H9 (cell line): ENCODE results near the gene HMGCL. TPM values are rescaled to one million over a fixed set of nuclear protein-coding genes. Genes with fewer than 3 reads are reported as not detected.

Experiments used
- DNase-seq: peaks from one replicate; pipeline ENCODE4 v3.0.0-alpha.2; 2017
- H2AFZ ChIP-seq: one replicate; pipeline ENCODE4 v1.6.1; 2013; ENCODE audit warnings: mild to moderate bottlenecking, low read length, control low read depth, moderate library complexity
- H2AK5ac ChIP-seq: 2 replicates; pipeline ENCODE4 v1.6.1; 2013; ENCODE audit warnings: low read length, control low read depth, mixed read lengths; ENCODE audit not compliant: insufficient read length
- H2BK120ac ChIP-seq: one replicate; pipeline ENCODE4 v1.6.1; 2013; ENCODE audit warnings: low read depth, mild to moderate bottlenecking, low read length, control low read depth, inconsistent platforms; ENCODE audit not compliant: poor library complexity, severe bottlenecking
- H2BK12ac ChIP-seq: 2 replicates; pipeline ENCODE4 v1.6.1; 2013; ENCODE audit warnings: low read length, control low read depth, mixed read lengths, low read depth; ENCODE audit not compliant: insufficient read length
- H2BK15ac ChIP-seq: 2 replicates; pipeline ENCODE4 v1.6.1; 2013; ENCODE audit warnings: low read depth, low read length, control low read depth
- H2BK20ac ChIP-seq: one replicate; pipeline ENCODE4 v1.6.1; 2013; ENCODE audit warnings: low read depth, mild to moderate bottlenecking, low read length, control low read depth, inconsistent platforms; ENCODE audit not compliant: poor library complexity, severe bottlenecking
- H2BK5ac ChIP-seq: 2 replicates; pipeline ENCODE4 v1.6.1; 2013; ENCODE audit warnings: low read length, control low read depth, mixed read lengths; ENCODE audit not compliant: insufficient read length
- H3K14ac ChIP-seq: 2 replicates; pipeline ENCODE4 v1.6.1; 2013; ENCODE audit warnings: low read length, control low read depth; ENCODE audit not compliant: insufficient read depth
- H3K18ac ChIP-seq: 2 replicates; pipeline ENCODE4 v1.6.1; 2013; ENCODE audit warnings: low read depth, mild to moderate bottlenecking, mixed read lengths, low read length, control low read depth; ENCODE audit not compliant: insufficient read length
- H3K23ac ChIP-seq: 2 replicates; pipeline ENCODE4 v1.6.1; 2013; ENCODE audit warnings: low read length, control low read depth, mixed read lengths, low read depth; ENCODE audit not compliant: insufficient read length
- H3K23me2 ChIP-seq: 2 replicates; pipeline ENCODE4 v1.6.1; 2013; ENCODE audit warnings: low read depth, mild to moderate bottlenecking, mixed read lengths, low read length, control low read depth; ENCODE audit not compliant: insufficient read length, poor library complexity, severe bottlenecking
- H3K27ac ChIP-seq: 2 replicates; pipeline ENCODE4 v1.5.1; 2013; ENCODE audit warnings: low read length, control low read depth, mixed read lengths, low read depth; ENCODE audit not compliant: insufficient read length
- H3K27me3 ChIP-seq: 2 replicates; pipeline ENCODE4 v1.6.1; 2013; ENCODE audit warnings: low read length, control low read depth, inconsistent platforms; ENCODE audit not compliant: insufficient read depth
- H3K4ac ChIP-seq: 2 replicates; pipeline ENCODE4 v1.6.1; 2013; ENCODE audit warnings: low read depth, mild to moderate bottlenecking, control low read depth, inconsistent platforms, low read length, moderate library complexity
- H3K4me1 ChIP-seq: 2 replicates; pipeline ENCODE4 v1.6.1; 2013; ENCODE audit warnings: low read length, control low read depth, inconsistent platforms; ENCODE audit not compliant: insufficient read depth
- H3K4me2 ChIP-seq: 2 replicates; pipeline ENCODE4 v1.6.1; 2013; ENCODE audit warnings: low read length, control low read depth, mixed read lengths; ENCODE audit not compliant: insufficient read length, insufficient read depth
- H3K56ac ChIP-seq: 2 replicates; pipeline ENCODE4 v1.6.1; 2013; ENCODE audit warnings: low read depth, mild to moderate bottlenecking, mixed read lengths, low read length, control low read depth; ENCODE audit not compliant: insufficient read length
- H3K79me1 ChIP-seq: 2 replicates; pipeline ENCODE4 v1.6.1; 2013; ENCODE audit warnings: low read depth, mild to moderate bottlenecking, moderate library complexity, low read length, control low read depth, inconsistent platforms; ENCODE audit not compliant: insufficient read depth, poor library complexity, severe bottlenecking
- H3K79me2 ChIP-seq: 2 replicates; pipeline ENCODE4 v1.6.1; 2013; ENCODE audit warnings: low read length, control low read depth, inconsistent platforms; ENCODE audit not compliant: insufficient read depth
- H3K9ac ChIP-seq: 2 replicates; pipeline ENCODE4 v1.6.1; 2013; ENCODE audit warnings: low read length, control low read depth, mixed read lengths; ENCODE audit not compliant: insufficient read length; ENCODE audit errors: extremely low read depth
- H3K9me3 ChIP-seq: one replicate; pipeline ENCODE4 v1.6.1; 2013; ENCODE audit warnings: low read depth, low read length, inconsistent platforms; ENCODE audit not compliant: control insufficient read depth
- H3T11ph ChIP-seq: one replicate; pipeline ENCODE4 v1.6.1; 2013; ENCODE audit warnings: mild to moderate bottlenecking, low read length, control low read depth, inconsistent platforms
- H4K20me1 ChIP-seq: one replicate; pipeline ENCODE4 v1.6.1; 2013; ENCODE audit not compliant: control insufficient read depth, insufficient read length, insufficient read depth
- H4K5ac ChIP-seq: 2 replicates; pipeline ENCODE4 v1.6.1; 2013; ENCODE audit warnings: low read depth, mild to moderate bottlenecking, mixed read lengths, low read length, control low read depth; ENCODE audit not compliant: insufficient read length
- H4K8ac ChIP-seq: replicated peaks from 2 replicates; pipeline ENCODE4 v1.6.1; 2013; ENCODE audit warnings: low read length, control low read depth, mixed read lengths, low read depth; ENCODE audit not compliant: insufficient read length
- H4K91ac ChIP-seq: 2 replicates; pipeline ENCODE4 v1.6.1; 2013; ENCODE audit warnings: low read depth, mild to moderate bottlenecking, moderate library complexity, mixed read lengths, low read length, control low read depth; ENCODE audit not compliant: insufficient read length
- H3K27ac Mint-ChIP-seq, 3 experiments: 2 replicates in 2 of 3; 3 replicates in 1 of 3; pipeline ENCODE4 v1.8.0; 2020 to 2021; ENCODE audit warnings: mixed read lengths in 3 of 3, mild to moderate bottlenecking in 1 of 3, moderate library complexity in 1 of 3
- H3K27me3 Mint-ChIP-seq: 2 replicates; pipeline ENCODE4 v1.8.0; 2021; ENCODE audit warnings: low read depth, mild to moderate bottlenecking, moderate library complexity, mixed read lengths
- H3K36me3 Mint-ChIP-seq, 3 experiments: 2 replicates in 2 of 3; 3 replicates in 1 of 3; pipeline ENCODE4 v1.8.0; 2020 to 2021; ENCODE audit warnings: low read depth in 3 of 3, mixed read lengths in 3 of 3; ENCODE audit not compliant: insufficient read depth in 1 of 3
- H3K4me1 Mint-ChIP-seq, 2 experiments: 2 replicates each; pipeline ENCODE4 v1.8.0; 2020; ENCODE audit warnings: mixed read lengths in 2 of 2
- H3K4me3 Mint-ChIP-seq, 2 experiments: 2 replicates in 1 of 2; 3 replicates in 1 of 2; pipeline ENCODE4 v1.8.0; 2020 to 2021; ENCODE audit warnings: mild to moderate bottlenecking in 2 of 2, mixed read lengths in 2 of 2, moderate library complexity in 1 of 2
- H3K9me3 Mint-ChIP-seq, 2 experiments: 2 replicates in 1 of 2; 3 replicates in 1 of 2; pipeline ENCODE4 v1.8.0; 2020; ENCODE audit warnings: mild to moderate bottlenecking in 2 of 2, mixed read lengths in 2 of 2, moderate library complexity in 1 of 2
- CTCF ChIP-seq: fragments of 200-600 bp; sonication (generic); conservative IDR thresholded peaks from 3 replicates; pipeline ENCODE4 v1.8.0; 2021; ENCODE audit warnings: antibody characterized with exemption, mild to moderate bottlenecking
- WGBS: extraction: QIAGEN DNeasy Blood & Tissue Kit; methylation state at CpG from one replicate; pipeline ENCODE4 v1.1.7; 2013; ENCODE audit warnings: missing lambda C conversion rate, low lambda C conversion rate, mixed read lengths; ENCODE audit not compliant: insufficient read length; ENCODE audit errors: extremely low coverage; 5-methylcytosine and 5-hydroxymethylcytosine counted together
- total RNA-seq: library from RNA; stranded (reverse); gene quantifications from 2 replicates; pipeline ENCODE4 v1.2.1, GENCODE V29; 2021

Gene HMGCL
- total RNA-seq, 1 experiment from 2014 or later, result 15.9 TPM

GRCh38 chr1:23792151-23792945, 32.9 kb downstream of the HMGCL start:
- no peak overlapping the region for H2BK20ac ChIP-seq

More at GRCh38 chr1:23792151-23792945, 32.9 kb downstream of the HMGCL start:
- Mint-ChIP-seq H3K27me3 (no peaks in the 10 kb centered on the region), H3K27ac (peak overlapping the region in 1 of 3 experiments; percentile 94; a peak in 1 of 7 replicates), H3K4me3 (peak overlapping the region; percentile 98 to 99), H3K9me3 (no peaks in the 10 kb centered on the region), H3K4me1 (peaks cover 11 to 20% of the 10 kb centered on the region in 2 experiments), H3K36me3 (peaks cover 13 to 49% (median 30%) of the 10 kb centered on the region in 3 experiments)
- Histone ChIP-seq H4K5ac (no peak overlapping the region), H3K27ac (no peak overlapping the region), H3K23ac (no peak overlapping the region), H3K4ac (no peak overlapping the region), H3K79me2 (peaks cover 6% of the 10 kb centered on the region; the same call in 1 of the 2 replicates), H3T11ph (no peak overlapping the region), H3K18ac (no peak overlapping the region), H3K27me3 (no peaks in the 10 kb centered on the region), H3K14ac (no peak overlapping the region; the same call in 1 of the 2 replicates), H2BK120ac (no peak overlapping the region), H2AK5ac (no peak overlapping the region), H3K4me1 (no peaks in the 10 kb centered on the region), H3K56ac (no peak overlapping the region), H4K20me1 (no peaks in the 10 kb centered on the region), H3K23me2 (peaks cover 16% of the 10 kb centered on the region), H2BK15ac (no peak overlapping the region), H2BK5ac (no peak overlapping the region), H3K9ac (no peak overlapping the region), H3K79me1 (peaks cover 8% of the 10 kb centered on the region), H3K9me3 (no peaks in the 10 kb centered on the region), H4K91ac (no peak overlapping the region), H2AFZ (no peak overlapping the region), H4K8ac (no peak overlapping the region), H2BK12ac (no peak overlapping the region), H3K4me2 (peak overlapping the region; percentile 96)
- no CpG with 5 or more reads among the region's 19 CpGs for WGBS
- TF ChIP-seq CTCF, result no peak
- DNase-seq, result no peak
